Kidney epithelial cell (primary cell): Measurements from ENCODE around the gene KIF18A. TPM values are rescaled to one million over a fixed set of nuclear protein-coding genes. Genes with fewer than 3 reads are reported as not detected.

Experiments used
- DNase-seq: peaks from one replicate; pipeline ENCODE4 v3.0.0-alpha.2; 2010; ENCODE audit warnings: low read depth
- H3K27me3 ChIP-seq: 2 replicates; pipeline ENCODE4 v1.6.0; 2011; ENCODE audit warnings: low read length; ENCODE audit not compliant: control insufficient read depth, insufficient read depth
- H3K36me3 ChIP-seq: 2 replicates; pipeline ENCODE4 v1.5.1; 2011; ENCODE audit warnings: low read length; ENCODE audit not compliant: control insufficient read depth, insufficient read depth
- H3K4me3 ChIP-seq: 2 replicates; pipeline ENCODE4 v1.5.1; 2011; ENCODE audit warnings: low read depth, mild to moderate bottlenecking, control low read depth, low read length
- total RNA-seq: library from RNA; depleted of rRNA; stranded (reverse); fragments of >200 nt; gene quantifications from 2 replicates; pipeline ENCODE4 v1.2.3, GENCODE V29; 2015
- TF ChIP-seq, protein P1 (sequence below): IDR thresholded peaks from 2 replicates; pipeline ENCODE4 v1.5.1; 2011; ENCODE audit warnings: mild to moderate bottlenecking, moderate library complexity, low read length, control low read depth, inconsistent platforms; ENCODE audit not compliant: insufficient read depth, poor library complexity, severe bottlenecking

KIF18A gene
- total RNA-seq, 1 donor from 2014 or later: 2.1 TPM

DNA sequence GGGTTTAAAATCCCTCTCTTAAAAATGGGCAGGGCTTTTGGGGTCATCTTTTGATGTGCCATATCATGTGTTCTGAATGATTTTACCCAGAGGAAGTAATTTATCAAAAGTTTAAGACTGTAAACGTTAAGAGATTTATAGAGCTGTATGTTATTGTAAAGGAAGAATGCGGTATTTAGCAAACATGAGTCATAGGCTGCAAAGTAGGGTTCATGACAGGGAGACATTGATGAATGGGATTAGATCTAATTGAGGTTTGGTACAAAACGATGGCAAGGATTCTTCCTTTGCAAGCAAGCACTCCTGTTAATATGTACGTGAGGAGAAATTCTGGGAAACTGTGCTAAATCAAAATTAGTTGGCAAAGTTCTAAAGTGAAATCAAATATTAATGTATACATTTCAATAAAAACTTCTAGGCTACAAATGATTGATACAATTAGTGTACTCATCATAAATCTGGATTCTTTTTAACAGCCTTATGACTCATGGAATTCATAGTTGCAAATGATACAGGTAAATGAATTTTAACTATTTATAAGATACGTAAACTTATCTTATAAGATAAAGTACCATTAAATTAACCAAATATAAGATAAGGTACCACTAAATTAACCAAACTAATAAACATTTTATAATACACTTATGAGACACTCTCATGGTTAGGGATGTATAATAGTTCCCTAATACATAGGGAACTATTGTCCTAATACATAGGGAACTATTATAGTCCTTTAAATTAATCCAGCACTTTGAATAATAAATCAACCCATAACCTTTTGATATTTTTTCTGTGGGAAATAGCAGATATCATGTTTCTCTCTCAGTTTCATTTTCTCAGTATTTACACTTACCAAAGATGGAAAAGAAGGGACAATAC lies 58.4 kb downstream of the KIF18A start:
- no peaks in the 10 kb centered on the region for H3K36me3 ChIP-seq
- H3K27me3 ChIP-seq: no peaks in the 10 kb centered on the region
- no peak for DNase-seq
- no peak overlapping the region for H3K4me3 ChIP-seq
- TF ChIP-seq, protein P1, sequence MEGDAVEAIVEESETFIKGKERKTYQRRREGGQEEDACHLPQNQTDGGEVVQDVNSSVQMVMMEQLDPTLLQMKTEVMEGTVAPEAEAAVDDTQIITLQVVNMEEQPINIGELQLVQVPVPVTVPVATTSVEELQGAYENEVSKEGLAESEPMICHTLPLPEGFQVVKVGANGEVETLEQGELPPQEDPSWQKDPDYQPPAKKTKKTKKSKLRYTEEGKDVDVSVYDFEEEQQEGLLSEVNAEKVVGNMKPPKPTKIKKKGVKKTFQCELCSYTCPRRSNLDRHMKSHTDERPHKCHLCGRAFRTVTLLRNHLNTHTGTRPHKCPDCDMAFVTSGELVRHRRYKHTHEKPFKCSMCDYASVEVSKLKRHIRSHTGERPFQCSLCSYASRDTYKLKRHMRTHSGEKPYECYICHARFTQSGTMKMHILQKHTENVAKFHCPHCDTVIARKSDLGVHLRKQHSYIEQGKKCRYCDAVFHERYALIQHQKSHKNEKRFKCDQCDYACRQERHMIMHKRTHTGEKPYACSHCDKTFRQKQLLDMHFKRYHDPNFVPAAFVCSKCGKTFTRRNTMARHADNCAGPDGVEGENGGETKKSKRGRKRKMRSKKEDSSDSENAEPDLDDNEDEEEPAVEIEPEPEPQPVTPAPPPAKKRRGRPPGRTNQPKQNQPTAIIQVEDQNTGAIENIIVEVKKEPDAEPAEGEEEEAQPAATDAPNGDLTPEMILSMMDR: no peak

DNA sequence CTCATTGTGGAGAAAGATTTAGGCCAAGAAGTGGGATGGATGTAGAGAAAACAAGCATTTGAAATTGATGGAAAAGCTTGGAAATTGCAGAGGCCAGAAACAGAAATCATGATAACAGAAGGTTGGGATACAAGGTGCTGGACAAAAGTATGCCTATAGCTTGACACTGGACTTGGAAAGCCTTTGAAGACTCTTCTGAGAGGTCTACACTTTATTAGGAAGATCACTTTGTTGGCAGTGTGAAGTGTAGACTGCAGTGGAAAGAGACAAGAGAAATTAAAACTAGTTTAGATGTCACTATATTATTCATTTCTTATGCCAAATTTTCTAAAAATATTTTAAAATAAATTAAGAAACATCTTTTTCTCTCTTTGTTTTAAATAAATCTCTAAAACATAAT lies 59.1 kb downstream of the KIF18A start:
- TF ChIP-seq, protein P1: no peak
- no peak overlapping the region for H3K4me3 ChIP-seq
- no peak for DNase-seq
- no peaks in the 10 kb centered on the region for H3K27me3 ChIP-seq
- H3K36me3 ChIP-seq: no peaks in the 10 kb centered on the region

DNA sequence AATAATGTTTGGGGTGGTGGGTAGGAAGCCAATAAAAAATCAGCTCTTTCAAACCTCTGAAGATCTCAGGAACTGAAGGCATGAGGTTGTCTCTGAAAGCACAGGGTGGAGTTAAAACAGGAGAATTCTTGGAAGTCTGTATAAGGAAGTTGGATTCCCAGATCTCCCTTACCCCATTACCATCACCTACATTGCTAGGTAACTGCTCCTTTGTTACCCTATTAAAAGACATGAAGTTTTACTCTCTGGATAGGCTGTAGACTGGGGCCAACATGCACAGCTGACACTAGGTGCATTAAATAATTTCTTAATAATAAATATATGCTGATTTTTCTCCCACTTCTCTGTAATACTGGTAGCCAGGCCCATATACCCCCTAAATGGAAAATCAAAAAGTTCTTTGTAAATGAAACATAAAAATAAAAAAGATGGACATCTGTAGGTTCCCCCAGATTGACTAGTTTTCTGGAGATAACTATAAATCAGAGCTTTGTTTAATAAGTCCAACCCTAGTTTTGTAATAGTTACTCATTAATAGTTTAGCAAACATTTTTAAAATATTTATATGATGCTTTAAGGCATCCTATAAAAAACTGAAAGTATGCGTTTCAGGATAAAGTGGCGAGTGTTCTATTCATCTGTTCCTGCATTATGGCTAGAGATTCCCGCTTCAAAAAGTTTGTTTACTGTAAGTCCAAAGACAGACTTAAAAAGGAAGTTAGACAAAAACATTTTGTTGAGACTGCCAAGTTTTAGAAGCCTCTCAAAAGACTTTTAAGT lies 63.8 kb downstream of the KIF18A start:
- DNase-seq: no peak
- Histone ChIP-seq H3K36me3 (no peaks in the 10 kb centered on the region), H3K27me3 (no peaks in the 10 kb centered on the region), H3K4me3 (no peak overlapping the region)
- TF ChIP-seq, protein P1: no peak

DNA sequence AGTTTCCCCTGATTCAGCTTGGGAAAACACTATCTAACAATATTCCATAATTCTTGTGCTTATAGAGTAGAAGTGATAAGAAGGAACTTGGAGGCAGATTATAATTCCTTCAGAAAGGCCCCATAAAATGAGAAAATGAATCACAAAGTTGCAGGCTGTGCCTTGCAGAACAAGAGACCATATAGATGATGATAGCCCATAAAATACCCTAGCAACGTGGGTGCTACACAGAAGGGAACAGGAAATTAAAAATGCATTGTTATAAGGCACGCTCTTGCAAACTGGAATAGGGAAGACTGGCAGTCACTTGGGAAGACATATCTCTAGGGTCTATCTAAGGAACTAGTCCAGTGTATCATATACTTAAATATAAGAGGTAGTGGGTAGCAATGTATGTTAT lies 67.6 kb downstream of the KIF18A start:
- Histone ChIP-seq H3K4me3 (no peak overlapping the region), H3K27me3 (no peaks in the 10 kb centered on the region), H3K36me3 (no peaks in the 10 kb centered on the region)
- TF ChIP-seq, protein P1: no peak
- no peak for DNase-seq

DNA sequence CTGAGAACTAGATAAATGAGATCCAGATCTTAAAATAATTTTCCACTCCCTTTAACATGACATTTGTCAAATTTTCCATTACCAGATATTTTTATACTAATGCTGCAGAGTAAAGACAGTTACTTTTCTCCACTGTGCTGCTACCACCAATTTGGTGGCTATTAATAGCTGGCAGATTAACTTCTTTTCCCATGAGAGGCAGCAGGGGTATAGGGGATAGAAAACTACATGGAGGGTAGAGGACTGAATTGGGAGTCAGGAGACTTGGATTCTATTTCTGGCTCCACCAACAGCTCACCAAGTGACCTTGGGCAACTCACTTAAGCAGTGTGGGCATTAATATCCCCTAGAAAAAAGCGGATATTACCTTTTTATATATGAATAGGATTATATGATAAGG lies 69.2 kb downstream of the KIF18A start:
- no peaks in the 10 kb centered on the region for H3K27me3 ChIP-seq
- TF ChIP-seq, protein P1: no peak
- no peak overlapping the region for H3K4me3 ChIP-seq
- H3K36me3 ChIP-seq: no peaks in the 10 kb centered on the region
- no peak for DNase-seq
